ENCODE data around the gene CACNA1D. TPM values are rescaled to one million over a fixed set of nuclear protein-coding genes. Genes with fewer than 3 reads are reported as not detected.

Gene CACNA1D
- total and polyA plus RNA-seq, 2 donors (not counting 1 experiment from before 2014, with no cell fraction given) = 0.17 to 0.37 TPM

DNA sequence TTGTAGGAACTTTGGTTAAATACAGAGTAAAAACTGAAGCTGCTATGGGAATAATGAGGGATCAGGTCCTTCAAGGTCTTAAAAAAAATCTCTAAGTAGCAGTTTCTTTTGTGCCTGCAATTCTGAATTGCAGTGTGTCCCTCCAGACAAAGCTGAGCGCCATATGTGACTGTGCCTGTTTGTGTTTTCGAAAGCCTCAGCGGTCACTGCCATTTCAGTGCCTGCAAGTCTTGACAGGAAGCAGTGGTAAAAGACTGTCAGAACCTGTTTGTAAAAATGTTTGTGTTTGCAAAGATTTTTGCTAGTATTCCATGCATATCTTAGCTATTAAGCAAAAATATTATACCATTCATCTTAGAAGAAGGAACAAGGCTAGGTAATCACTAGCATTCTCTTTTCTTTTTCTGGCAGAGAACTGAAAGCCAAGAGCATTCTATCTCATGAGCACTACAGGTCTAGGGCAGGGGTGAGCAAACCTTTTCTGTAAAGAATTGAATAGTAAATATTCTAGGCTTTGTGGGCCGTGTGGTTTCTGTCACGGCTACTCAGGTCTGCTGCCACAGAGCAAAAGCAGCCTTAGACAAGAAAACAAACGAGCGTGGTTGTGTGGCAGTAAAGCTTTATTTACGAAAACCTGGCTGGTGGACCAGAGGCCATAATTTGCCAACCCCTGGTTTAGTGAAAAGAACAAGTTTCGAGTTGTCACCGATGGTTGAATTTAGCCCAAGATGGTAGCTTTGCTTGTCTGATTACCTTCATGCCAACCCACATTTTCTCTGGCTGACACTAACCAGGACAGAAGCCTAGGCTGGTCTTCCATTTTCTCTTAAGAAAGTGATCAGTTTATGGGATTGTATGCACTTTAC is 134.4 kb downstream of the CACNA1D start:
- no peak overlapping the region for H3K9ac ChIP-seq (ENCODE audit: insufficient read depth, low read length)
- TF ChIP-seq, protein P1, sequence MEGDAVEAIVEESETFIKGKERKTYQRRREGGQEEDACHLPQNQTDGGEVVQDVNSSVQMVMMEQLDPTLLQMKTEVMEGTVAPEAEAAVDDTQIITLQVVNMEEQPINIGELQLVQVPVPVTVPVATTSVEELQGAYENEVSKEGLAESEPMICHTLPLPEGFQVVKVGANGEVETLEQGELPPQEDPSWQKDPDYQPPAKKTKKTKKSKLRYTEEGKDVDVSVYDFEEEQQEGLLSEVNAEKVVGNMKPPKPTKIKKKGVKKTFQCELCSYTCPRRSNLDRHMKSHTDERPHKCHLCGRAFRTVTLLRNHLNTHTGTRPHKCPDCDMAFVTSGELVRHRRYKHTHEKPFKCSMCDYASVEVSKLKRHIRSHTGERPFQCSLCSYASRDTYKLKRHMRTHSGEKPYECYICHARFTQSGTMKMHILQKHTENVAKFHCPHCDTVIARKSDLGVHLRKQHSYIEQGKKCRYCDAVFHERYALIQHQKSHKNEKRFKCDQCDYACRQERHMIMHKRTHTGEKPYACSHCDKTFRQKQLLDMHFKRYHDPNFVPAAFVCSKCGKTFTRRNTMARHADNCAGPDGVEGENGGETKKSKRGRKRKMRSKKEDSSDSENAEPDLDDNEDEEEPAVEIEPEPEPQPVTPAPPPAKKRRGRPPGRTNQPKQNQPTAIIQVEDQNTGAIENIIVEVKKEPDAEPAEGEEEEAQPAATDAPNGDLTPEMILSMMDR (conservative IDR thresholded peaks at IDR 0.05 in 1 of 2, IDR thresholded peaks at IDR 0.05 in 1 of 2; ENCODE audit: low read depth in 1 of 2, low read length in 2 of 2) = no peak
- no peak for TF ChIP-seq EZH2 (IDR thresholded peaks at IDR 0.05; ENCODE audit: low read length, missing control alignments)
- H3K27me3 ChIP-seq (ENCODE audit: control insufficient read depth, insufficient read depth, low read length) = no peaks in the 10 kb centered on the region
- no peaks in the 10 kb centered on the region for H3K79me2 ChIP-seq (ENCODE audit: control insufficient read depth, insufficient read depth, low read length)
- no peak overlapping the region for H3K27ac ChIP-seq (ENCODE audit: insufficient read depth, low read length)
- no peaks in the 10 kb centered on the region for H3K36me3 ChIP-seq (ENCODE audit: control insufficient read depth, insufficient read depth, low read length)
- no peak overlapping the region for H3K4me2 ChIP-seq (ENCODE audit: extremely low read depth, insufficient read depth, low read length)
- H3K9me3 ChIP-seq (ENCODE audit: control insufficient read depth, insufficient read depth, low read depth, low read length) = no peaks in the 10 kb centered on the region
- H2AFZ ChIP-seq (ENCODE audit: low read length) = no peak overlapping the region
- H4K20me1 ChIP-seq (ENCODE audit: control insufficient read depth, extremely low read depth, insufficient read depth, low read length) = peaks cover 2% of the 10 kb centered on the region
- H3K4me1 ChIP-seq (ENCODE audit: control insufficient read depth, extremely low read depth, insufficient read depth, low read length) = no peaks in the 10 kb centered on the region
- no peak overlapping the region for H3K4me3 ChIP-seq (replicated peaks in 1 of 4; ENCODE audit: control extremely low read depth in 1 of 4, insufficient read depth in 1 of 4, low read depth in 3 of 4, low read length in 4 of 4)
- DNase-seq (ENCODE audit: low read depth in 2 of 2) = no peak

DNA sequence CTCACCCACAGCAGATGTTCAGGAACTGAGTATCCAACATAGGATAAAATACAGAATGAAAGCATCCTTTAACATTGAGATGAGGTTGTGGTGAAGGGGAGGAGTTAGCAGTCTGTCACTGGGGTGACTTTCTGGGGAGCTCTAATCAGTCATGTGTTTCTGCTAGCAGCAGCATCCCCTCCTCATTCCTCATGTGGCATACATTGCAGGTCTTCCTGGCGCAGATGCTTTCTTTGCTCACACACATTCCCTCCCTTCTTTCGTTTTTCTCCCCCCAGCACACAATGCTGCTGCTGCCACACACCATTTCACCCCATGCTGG is 135.0 kb downstream of the CACNA1D start:
- Histone ChIP-seq H2AFZ (ENCODE audit: low read length) (no peak overlapping the region), H3K36me3 (ENCODE audit: control insufficient read depth, insufficient read depth, low read length) (no peaks in the 10 kb centered on the region), H3K4me3 (replicated peaks in 1 of 4; ENCODE audit: control extremely low read depth in 1 of 4, insufficient read depth in 1 of 4, low read depth in 3 of 4, low read length in 4 of 4) (no peak overlapping the region), H3K27me3 (ENCODE audit: control insufficient read depth, insufficient read depth, low read length) (no peaks in the 10 kb centered on the region), H4K20me1 (ENCODE audit: control insufficient read depth, extremely low read depth, insufficient read depth, low read length) (peaks cover 2% of the 10 kb centered on the region), H3K9ac (ENCODE audit: insufficient read depth, low read length) (no peak overlapping the region), H3K79me2 (ENCODE audit: control insufficient read depth, insufficient read depth, low read length) (no peaks in the 10 kb centered on the region), H3K27ac (ENCODE audit: insufficient read depth, low read length) (no peak overlapping the region), H3K9me3 (ENCODE audit: control insufficient read depth, insufficient read depth, low read depth, low read length) (no peaks in the 10 kb centered on the region), H3K4me1 (ENCODE audit: control insufficient read depth, extremely low read depth, insufficient read depth, low read length) (no peaks in the 10 kb centered on the region), H3K4me2 (ENCODE audit: extremely low read depth, insufficient read depth, low read length) (no peak overlapping the region)
- no peak for DNase-seq (ENCODE audit: low read depth in 2 of 2)
- TF ChIP-seq, protein P1 (conservative IDR thresholded peaks at IDR 0.05 in 1 of 2, IDR thresholded peaks at IDR 0.05 in 1 of 2; ENCODE audit: low read depth in 1 of 2, low read length in 2 of 2) = no peak
- no peak for TF ChIP-seq EZH2 (IDR thresholded peaks at IDR 0.05; ENCODE audit: low read length, missing control alignments)

DNA sequence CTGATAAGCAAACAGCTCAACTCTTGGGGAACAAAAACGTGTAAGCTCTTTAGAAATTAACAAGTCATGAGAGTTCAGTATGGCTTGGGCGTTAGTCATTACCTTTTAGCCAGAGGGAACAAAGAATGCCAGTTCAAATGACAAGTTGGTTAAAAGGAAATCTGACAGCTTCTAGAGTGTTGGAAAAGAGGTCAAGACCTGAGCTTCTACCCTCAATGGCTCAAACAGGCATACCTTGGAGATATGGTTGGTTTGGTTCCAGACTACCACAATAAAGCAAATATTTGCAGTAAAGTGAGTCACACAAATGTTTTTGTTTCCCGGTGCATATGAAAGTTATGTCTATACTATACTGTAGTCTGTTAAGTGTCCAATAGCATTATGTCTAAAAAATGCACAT is 136.1 kb downstream of the CACNA1D start:
- no peak overlapping the region for H3K4me2 ChIP-seq (ENCODE audit: extremely low read depth, insufficient read depth, low read length)
- no peaks in the 10 kb centered on the region for H3K4me1 ChIP-seq (ENCODE audit: control insufficient read depth, extremely low read depth, insufficient read depth, low read length)
- H2AFZ ChIP-seq (ENCODE audit: low read length) = no peak overlapping the region
- no peak for DNase-seq (ENCODE audit: low read depth in 2 of 2)
- no peaks in the 10 kb centered on the region for H3K79me2 ChIP-seq (ENCODE audit: control insufficient read depth, insufficient read depth, low read length)
- H3K9ac ChIP-seq (ENCODE audit: insufficient read depth, low read length) = no peak overlapping the region
- H3K27ac ChIP-seq (ENCODE audit: insufficient read depth, low read length) = no peak overlapping the region
- no peaks in the 10 kb centered on the region for H3K27me3 ChIP-seq (ENCODE audit: control insufficient read depth, insufficient read depth, low read length)
- peaks cover 2% of the 10 kb centered on the region for H4K20me1 ChIP-seq (ENCODE audit: control insufficient read depth, extremely low read depth, insufficient read depth, low read length)
- H3K9me3 ChIP-seq (ENCODE audit: control insufficient read depth, insufficient read depth, low read depth, low read length) = no peaks in the 10 kb centered on the region
- no peak overlapping the region for H3K4me3 ChIP-seq (replicated peaks in 1 of 4; ENCODE audit: control extremely low read depth in 1 of 4, insufficient read depth in 1 of 4, low read depth in 3 of 4, low read length in 4 of 4)
- TF ChIP-seq, protein P1 (conservative IDR thresholded peaks at IDR 0.05 in 1 of 2, IDR thresholded peaks at IDR 0.05 in 1 of 2; ENCODE audit: low read depth in 1 of 2, low read length in 2 of 2) = no peak
- TF ChIP-seq EZH2 (IDR thresholded peaks at IDR 0.05; ENCODE audit: low read length, missing control alignments) = no peak
- H3K36me3 ChIP-seq (ENCODE audit: control insufficient read depth, insufficient read depth, low read length) = no peaks in the 10 kb centered on the region
